HepG2 (cell line): ENCODE results near the gene GLIPR1. TPM values are rescaled to one million over a fixed set of nuclear protein-coding genes. Genes with fewer than 3 reads are reported as not detected.

Experiments used
- AKAP8 ChIP-seq: sonication (generic); formaldehyde crosslinking; IDR thresholded peaks from 2 replicates; pipeline ENCODE4 v1.5.1; 2020; ENCODE audit warnings: mild to moderate bottlenecking, missing genetic modification reagents
- ATRX ChIP-seq: sonication (generic); formaldehyde crosslinking; IDR thresholded peaks from 2 replicates; pipeline ENCODE4 v1.4.0; 2020; ENCODE audit warnings: missing genetic modification reagents, borderline replicate concordance
- DR1 ChIP-seq: sonication (generic); formaldehyde crosslinking; IDR thresholded peaks from 2 replicates; pipeline ENCODE4 v1.8.0; 2021; ENCODE audit warnings: mild to moderate bottlenecking, missing genetic modification reagents, inconsistent platforms
- EED ChIP-seq: sonication (generic); formaldehyde crosslinking; IDR thresholded peaks from 2 replicates; pipeline ENCODE4 v1.5.0; 2020; ENCODE audit warnings: mild to moderate bottlenecking, missing genetic modification reagents
- KDM5A ChIP-seq: fragments of 200-600 bp; sonication (generic); IDR thresholded peaks from 2 replicates; pipeline ENCODE4 v1.7.0; 2018; ENCODE audit warnings: antibody characterized with exemption, mild to moderate bottlenecking, low read length, borderline replicate concordance
- TCF12 ChIP-seq, 2 experiments: fragments of 450-650 bp in 1 of 2; sonication (generic) in 1 of 2; formaldehyde crosslinking in 1 of 2; IDR thresholded peaks; 2 replicates each; pipeline versions ENCODE4 v1.6.1 to v1.8.0; 2017 to 2022; ENCODE audit warnings: antibody characterized with exemption in 1 of 2, mild to moderate bottlenecking in 1 of 2, missing genetic modification reagents in 1 of 2, moderate library complexity in 1 of 2
- ZKSCAN1 ChIP-seq: fragments of 150-350 bp; IDR thresholded peaks from 2 replicates; pipeline ENCODE4 v1.6.1; 2014; ENCODE audit warnings: low read length
- ZNF101 ChIP-seq: sonication (generic); formaldehyde crosslinking; IDR thresholded peaks from 2 replicates; pipeline ENCODE4 v1.4.0; 2020; ENCODE audit warnings: mild to moderate bottlenecking, low read depth, missing genetic modification reagents, borderline replicate concordance
- ZNF205 ChIP-seq: IDR thresholded peaks from 2 replicates; pipeline ENCODE4 v1.6.1; 2018; ENCODE audit warnings: missing biosample characterization, missing genetic modification reagents
- ZNF24 ChIP-seq: fragments of 450-650 bp; IDR thresholded peaks from 2 replicates; pipeline ENCODE4 v1.6.1; 2017; ENCODE audit warnings: antibody characterized with exemption, mild to moderate bottlenecking
- ZNF292 ChIP-seq: sonication (generic); formaldehyde crosslinking; IDR thresholded peaks from 2 replicates; pipeline ENCODE4 v1.8.1; 2022; ENCODE audit warnings: mild to moderate bottlenecking, low read depth, missing genetic modification reagents, borderline replicate concordance
- ZNF512B ChIP-seq: sonication (generic); formaldehyde crosslinking; IDR thresholded peaks from 2 replicates; pipeline ENCODE4 v1.5.1; 2020; ENCODE audit warnings: missing genetic modification reagents, mild to moderate bottlenecking, borderline replicate concordance
- ZNF530 ChIP-seq: sonication (generic); formaldehyde crosslinking; IDR thresholded peaks from 2 replicates; pipeline ENCODE4 v1.5.0; 2020; ENCODE audit warnings: low read depth, mild to moderate bottlenecking, missing genetic modification reagents
- ZNF629 ChIP-seq: sonication (generic); formaldehyde crosslinking; conservative IDR thresholded peaks from 2 replicates; pipeline ENCODE4 v1.5.0; 2020; ENCODE audit warnings: missing genetic modification reagents
- ZNF777 ChIP-seq: sonication (generic); formaldehyde crosslinking; IDR thresholded peaks from 2 replicates; pipeline ENCODE4 v1.4.0; 2020; ENCODE audit warnings: missing genetic modification reagents
- ZSCAN21 ChIP-seq: sonication (generic); formaldehyde crosslinking; IDR thresholded peaks from 2 replicates; pipeline ENCODE4 v1.8.0; 2022; ENCODE audit warnings: mild to moderate bottlenecking, missing genetic modification reagents, moderate library complexity, borderline replicate concordance
- ZSCAN30 ChIP-seq: sonication (generic); formaldehyde crosslinking; IDR thresholded peaks from 2 replicates; pipeline ENCODE4 v1.5.0; 2020; ENCODE audit warnings: mild to moderate bottlenecking, missing genetic modification reagents
- polyA plus RNA-seq, 8 experiments: library from polyadenylated mRNA; depleted of rRNA in 3 of 8; stranded (reverse) in 7 of 8; unstranded in 1 of 8; fragments of >200 nt; fragmentation: Illumina TruSeq in 4 of 8; extraction: Trizol in 4 of 8; gene quantifications; 2 replicates each; pipeline versions ENCODE4 v1.2.1 to v1.2.3, GENCODE V29; 2011 to 2016; ENCODE audit warnings: low read depth in 4 of 8, missing spikeins in 1 of 8, mixed read lengths in 1 of 8; ENCODE audit not compliant: insufficient read depth in 1 of 8
- total RNA-seq, 5 experiments: library from RNA; depleted of rRNA; stranded (reverse); fragments of >200 nt; fragmentation: Illumina TruSeq; extraction: Trizol; gene quantifications; 2 replicates each; pipeline ENCODE4 v1.2.3, GENCODE V29; 2016; ENCODE audit warnings: low read depth in 1 of 5
- TF ChIP-seq, protein P1 (sequence below): sonication (generic); formaldehyde crosslinking; IDR thresholded peaks from 2 replicates; pipeline ENCODE4 v1.8.0; 2022; ENCODE audit warnings: mild to moderate bottlenecking, missing genetic modification reagents, borderline replicate concordance
- TF ChIP-seq, protein P2 (sequence below): sonication (generic); formaldehyde crosslinking; IDR thresholded peaks from 2 replicates; pipeline ENCODE4 v1.4.0; 2020; ENCODE audit warnings: mild to moderate bottlenecking, missing genetic modification reagents
- TF ChIP-seq, protein P3 (sequence below): IDR thresholded peaks from 2 replicates; pipeline ENCODE4 v1.6.1; 2016; ENCODE audit warnings: low read depth, borderline replicate concordance
- TF ChIP-seq, protein P4 (sequence below): IDR thresholded peaks from 2 replicates; pipeline ENCODE4 v1.6.1; 2016; ENCODE audit warnings: missing genetic modification reagents, missing compliant biosample characterization

The GLIPR1 gene
- total and polyA plus RNA-seq, 2 of the 13 experiments (the other 11 are each of a cell fraction or from before 2014, with no cell fraction given), result 1.9 to 5.0 TPM

GRCh38 chr12:75511116-75512048 lies 30.8 kb downstream of the GLIPR1 start, which contains the start of gene KRR1 (continued):
- TF ChIP-seq, protein P1, sequence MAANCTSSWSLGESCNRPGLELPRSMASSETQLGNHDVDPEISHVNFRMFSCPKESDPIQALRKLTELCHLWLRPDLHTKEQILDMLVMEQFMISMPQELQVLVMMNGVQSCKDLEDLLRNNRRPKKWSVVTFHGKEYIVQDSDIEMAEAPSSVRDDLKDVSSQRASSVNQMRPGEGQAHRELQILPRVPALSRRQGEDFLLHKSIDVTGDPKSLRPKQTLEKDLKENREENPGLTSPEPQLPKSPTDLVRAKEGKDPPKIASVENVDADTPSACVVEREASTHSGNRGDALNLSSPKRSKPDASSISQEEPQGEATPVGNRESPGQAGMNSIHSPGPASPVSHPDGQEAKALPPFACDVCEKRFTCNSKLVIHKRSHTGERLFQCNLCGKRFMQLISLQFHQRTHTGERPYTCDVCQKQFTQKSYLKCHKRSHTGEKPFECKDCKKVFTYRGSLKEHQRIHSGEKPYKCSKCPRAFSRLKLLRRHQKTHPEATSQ (CRISPR knock-in tag), result peak; percentile 84; the same call in 1 of the 2 replicates
- TF ChIP-seq, protein P2, sequence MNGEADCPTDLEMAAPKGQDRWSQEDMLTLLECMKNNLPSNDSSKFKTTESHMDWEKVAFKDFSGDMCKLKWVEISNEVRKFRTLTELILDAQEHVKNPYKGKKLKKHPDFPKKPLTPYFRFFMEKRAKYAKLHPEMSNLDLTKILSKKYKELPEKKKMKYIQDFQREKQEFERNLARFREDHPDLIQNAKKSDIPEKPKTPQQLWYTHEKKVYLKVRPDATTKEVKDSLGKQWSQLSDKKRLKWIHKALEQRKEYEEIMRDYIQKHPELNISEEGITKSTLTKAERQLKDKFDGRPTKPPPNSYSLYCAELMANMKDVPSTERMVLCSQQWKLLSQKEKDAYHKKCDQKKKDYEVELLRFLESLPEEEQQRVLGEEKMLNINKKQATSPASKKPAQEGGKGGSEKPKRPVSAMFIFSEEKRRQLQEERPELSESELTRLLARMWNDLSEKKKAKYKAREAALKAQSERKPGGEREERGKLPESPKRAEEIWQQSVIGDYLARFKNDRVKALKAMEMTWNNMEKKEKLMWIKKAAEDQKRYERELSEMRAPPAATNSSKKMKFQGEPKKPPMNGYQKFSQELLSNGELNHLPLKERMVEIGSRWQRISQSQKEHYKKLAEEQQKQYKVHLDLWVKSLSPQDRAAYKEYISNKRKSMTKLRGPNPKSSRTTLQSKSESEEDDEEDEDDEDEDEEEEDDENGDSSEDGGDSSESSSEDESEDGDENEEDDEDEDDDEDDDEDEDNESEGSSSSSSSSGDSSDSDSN, result peak; percentile 67
- TF ChIP-seq ZSCAN21 (CRISPR knock-in tag) (peak; percentile 35; the same call in 1 of the 2 replicates), ZNF205 (peak; percentile 86), ZNF629 (no peak), DR1 (peak; percentile 67), ZNF512B (CRISPR knock-in tag) (peak; percentile 49; the same call in 1 of the 2 replicates), ZKSCAN1 (peak; percentile 60; the same call in 1 of the 2 replicates), AKAP8 (CRISPR knock-in tag) (no peak), KDM5A (peak; percentile 100), ZSCAN30 (CRISPR knock-in tag) (no peak), EED (CRISPR knock-in tag) (no peak; the same call in 1 of the 2 replicates), ZNF101 (CRISPR knock-in tag) (0 out of 2 replicates have a peak, but pooled peaks have one; percentile 63), ZNF777 (CRISPR knock-in tag) (0 out of 2 replicates have a peak, but pooled peaks have one; percentile 15), TCF12 (IDR thresholded peaks at IDR 0.05) (no peak), TCF12 (CRISPR knock-in tag; IDR thresholded peaks at IDR 0.05) (no peak), ZNF530 (CRISPR knock-in tag) (0 out of 2 replicates have a peak, but pooled peaks have one; percentile 78), ZNF292 (CRISPR knock-in tag) (no peak), ATRX (CRISPR knock-in tag) (no peak), ZNF24 (peak; percentile 26)
- TF ChIP-seq, protein P3, sequence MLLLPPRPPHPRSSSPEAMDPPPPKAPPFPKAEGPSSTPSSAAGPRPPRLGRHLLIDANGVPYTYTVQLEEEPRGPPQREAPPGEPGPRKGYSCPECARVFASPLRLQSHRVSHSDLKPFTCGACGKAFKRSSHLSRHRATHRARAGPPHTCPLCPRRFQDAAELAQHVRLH, result peak; percentile 98; the same call in 1 of the 2 replicates
- TF ChIP-seq, protein P4, sequence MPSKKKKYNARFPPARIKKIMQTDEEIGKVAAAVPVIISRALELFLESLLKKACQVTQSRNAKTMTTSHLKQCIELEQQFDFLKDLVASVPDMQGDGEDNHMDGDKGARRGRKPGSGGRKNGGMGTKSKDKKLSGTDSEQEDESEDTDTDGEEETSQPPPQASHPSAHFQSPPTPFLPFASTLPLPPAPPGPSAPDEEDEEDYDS (CRISPR knock-in tag), result peak; percentile 81
